Keratinocyte (primary cell): ENCODE results near the gene BNIP3. TPM values are rescaled to one million over a fixed set of nuclear protein-coding genes. Genes with fewer than 3 reads are reported as not detected.

Experiments
- DNase-seq: peaks from one replicate; pipeline ENCODE4 v3.0.0-alpha.2; 2011; ENCODE audit warnings: low read depth, missing footprints, low spot score
- FAIRE-seq: peaks from 2 replicates; lab custom pipeline; 2011; peaks lifted over from hg19 to GRCh38; lab: Jason Lieb, UNC
- H2AFZ ChIP-seq: 2 replicates; pipeline ENCODE4 v1.6.0; 2012; ENCODE audit warnings: low read length, control low read depth, inconsistent platforms; ENCODE audit not compliant: control insufficient read depth
- H3K27ac ChIP-seq: 2 replicates; pipeline ENCODE4 v1.5.1; 2011; ENCODE audit warnings: low read length; ENCODE audit not compliant: control insufficient read depth, insufficient read depth
- H3K27me3 ChIP-seq: 3 replicates; pipeline ENCODE4 v1.6.0; 2011; ENCODE audit warnings: low read length; ENCODE audit not compliant: control insufficient read depth, insufficient read depth; ENCODE audit errors: extremely low read depth
- H3K36me3 ChIP-seq, 2 experiments: 2 replicates in 1 of 2; 3 replicates in 1 of 2; pipeline ENCODE4 v1.5.1; 2011; ENCODE audit warnings: low read length in 2 of 2, mild to moderate bottlenecking in 1 of 2; ENCODE audit not compliant: control insufficient read depth in 2 of 2, insufficient read depth in 2 of 2; ENCODE audit errors: extremely low read depth in 1 of 2
- H3K4me1 ChIP-seq: 3 replicates; pipeline ENCODE4 v1.5.1; 2011; ENCODE audit warnings: low read length; ENCODE audit not compliant: control insufficient read depth, insufficient read depth; ENCODE audit errors: extremely low read depth
- H3K4me2 ChIP-seq: 3 replicates; pipeline ENCODE4 v1.6.0; 2011; ENCODE audit warnings: low read depth, low read length; ENCODE audit not compliant: control insufficient read depth, insufficient read depth; ENCODE audit errors: extremely low read depth
- H3K4me3 ChIP-seq, 3 experiments: fragments of 200-600 bp in 1 of 3; sonication (generic) in 1 of 3; 2 replicates in 2 of 3; 3 replicates in 1 of 3; pipeline ENCODE4 v1.5.1; 2011 to 2016; ENCODE audit warnings: low read length in 3 of 3, mild to moderate bottlenecking in 3 of 3, control low read depth in 2 of 3, inconsistent platforms in 1 of 3, low read depth in 1 of 3, mixed read lengths in 1 of 3, mixed run types in 1 of 3, moderate library complexity in 1 of 3; ENCODE audit not compliant: control insufficient read depth in 2 of 3, insufficient read depth in 2 of 3; ENCODE audit errors: extremely low read depth in 1 of 3
- H3K79me2 ChIP-seq: 2 replicates; pipeline ENCODE4 v1.6.0; 2012; ENCODE audit warnings: low read length; ENCODE audit not compliant: control insufficient read depth, insufficient read depth
- H3K9ac ChIP-seq: 3 replicates; pipeline ENCODE4 v1.6.0; 2011; ENCODE audit warnings: low read length; ENCODE audit not compliant: control insufficient read depth, insufficient read depth; ENCODE audit errors: extremely low read depth
- H3K9me1 ChIP-seq: 3 replicates; pipeline ENCODE4 v1.6.0; 2011; ENCODE audit warnings: low read length; ENCODE audit not compliant: control insufficient read depth, insufficient read depth; ENCODE audit errors: extremely low read depth
- H3K9me3 ChIP-seq: 2 replicates; pipeline ENCODE4 v1.5.1; 2012; ENCODE audit warnings: low read depth, low read length; ENCODE audit not compliant: control insufficient read depth
- H4K20me1 ChIP-seq: 3 replicates; pipeline ENCODE4 v1.6.0; 2011; ENCODE audit warnings: low read length; ENCODE audit not compliant: control insufficient read depth, insufficient read depth; ENCODE audit errors: extremely low read depth
- EZH2 ChIP-seq: IDR thresholded peaks from one replicate; pipeline ENCODE4 v1.6.1; 2012; ENCODE audit warnings: inconsistent platforms, mild to moderate bottlenecking, low read length, moderate library complexity
- dilution Hi-C: fragments of 300-500 bp; cut with MboI; formaldehyde crosslinking; loops from one replicate; pipeline ENCODE4 v1.7.0; 2020; ENCODE audit warnings: low sequenced_read_pairs; ENCODE audit not compliant: extremely low pct_ligation_motif_present
- polyA plus RNA-seq, 5 experiments: library from polyadenylated mRNA; depleted of rRNA in 3 of 5; stranded (reverse) in 3 of 5; stranded (forward) in 1 of 5; unstranded in 1 of 5; fragments of >200 nt; gene quantifications; 1 replicate in 1 of 5; 2 replicates in 3 of 5; 3 replicates in 1 of 5; pipeline versions ENCODE4 v1.2.1 to v1.2.3, GENCODE V29; 2011 to 2012; ENCODE audit warnings: missing spikeins in 2 of 5, low read depth in 1 of 5, low replicate concordance in 1 of 5
- TF ChIP-seq, protein P1 (sequence below), 3 experiments: IDR thresholded peaks in 1 of 3; conservative IDR thresholded peaks in 1 of 3; optimal IDR thresholded peaks in 1 of 3; 2 replicates in 2 of 3; 3 replicates in 1 of 3; pipeline versions ENCODE3 to v1.5.1; 2011; ENCODE audit warnings: low read length in 3 of 3, mild to moderate bottlenecking in 3 of 3, moderate library complexity in 2 of 3, control low read depth in 1 of 3, inconsistent platforms in 1 of 3; ENCODE audit not compliant: insufficient read depth in 2 of 3; ENCODE audit errors: extremely low read depth in 1 of 3

The BNIP3 gene
- polyA plus RNA-seq, 1 donor (not counting 4 experiments of a cell fraction or from before 2014, with no cell fraction given), result 77.9 TPM

- no peak for TF ChIP-seq EZH2
- TF ChIP-seq, protein P1, sequence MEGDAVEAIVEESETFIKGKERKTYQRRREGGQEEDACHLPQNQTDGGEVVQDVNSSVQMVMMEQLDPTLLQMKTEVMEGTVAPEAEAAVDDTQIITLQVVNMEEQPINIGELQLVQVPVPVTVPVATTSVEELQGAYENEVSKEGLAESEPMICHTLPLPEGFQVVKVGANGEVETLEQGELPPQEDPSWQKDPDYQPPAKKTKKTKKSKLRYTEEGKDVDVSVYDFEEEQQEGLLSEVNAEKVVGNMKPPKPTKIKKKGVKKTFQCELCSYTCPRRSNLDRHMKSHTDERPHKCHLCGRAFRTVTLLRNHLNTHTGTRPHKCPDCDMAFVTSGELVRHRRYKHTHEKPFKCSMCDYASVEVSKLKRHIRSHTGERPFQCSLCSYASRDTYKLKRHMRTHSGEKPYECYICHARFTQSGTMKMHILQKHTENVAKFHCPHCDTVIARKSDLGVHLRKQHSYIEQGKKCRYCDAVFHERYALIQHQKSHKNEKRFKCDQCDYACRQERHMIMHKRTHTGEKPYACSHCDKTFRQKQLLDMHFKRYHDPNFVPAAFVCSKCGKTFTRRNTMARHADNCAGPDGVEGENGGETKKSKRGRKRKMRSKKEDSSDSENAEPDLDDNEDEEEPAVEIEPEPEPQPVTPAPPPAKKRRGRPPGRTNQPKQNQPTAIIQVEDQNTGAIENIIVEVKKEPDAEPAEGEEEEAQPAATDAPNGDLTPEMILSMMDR (optimal IDR thresholded peaks at IDR 0.05 in 1 of 3, IDR thresholded peaks at IDR 0.05 in 1 of 3, conservative IDR thresholded peaks at IDR 0.05 in 1 of 3; ENCODE audit: extremely low read depth in 1 of 3, insufficient read depth in 2 of 3, low read length in 3 of 3), result no peak
- H3K9me3 ChIP-seq, result no peaks in the 10 kb centered on the region
- peaks cover 60% of the 10 kb centered on the region for H3K79me2 ChIP-seq
- H3K27ac ChIP-seq, result no peak overlapping the region
- peaks cover 7% of the 10 kb centered on the region for H3K9me1 ChIP-seq
- no peaks in the 10 kb centered on the region for H3K27me3 ChIP-seq
- H3K4me2 ChIP-seq, result no peak overlapping the region
- peaks cover 5% of the 10 kb centered on the region for H3K4me1 ChIP-seq
- dilution Hi-C loops, result no loop called here
- FAIRE-seq (no peak), DNase-seq (no peak)
- H3K36me3 ChIP-seq, result peaks cover 7 to 8% of the 10 kb centered on the region in 2 experiments
- no peak overlapping the region for H3K9ac ChIP-seq
- no peak overlapping the region for H2AFZ ChIP-seq
- no peak overlapping the region for H3K4me3 ChIP-seq
- H4K20me1 ChIP-seq, result peaks cover 8% of the 10 kb centered on the region
Observed at GRCh38 chr10:131978366-131978765, 3.4 kb downstream of the BNIP3 start.

DNA sequence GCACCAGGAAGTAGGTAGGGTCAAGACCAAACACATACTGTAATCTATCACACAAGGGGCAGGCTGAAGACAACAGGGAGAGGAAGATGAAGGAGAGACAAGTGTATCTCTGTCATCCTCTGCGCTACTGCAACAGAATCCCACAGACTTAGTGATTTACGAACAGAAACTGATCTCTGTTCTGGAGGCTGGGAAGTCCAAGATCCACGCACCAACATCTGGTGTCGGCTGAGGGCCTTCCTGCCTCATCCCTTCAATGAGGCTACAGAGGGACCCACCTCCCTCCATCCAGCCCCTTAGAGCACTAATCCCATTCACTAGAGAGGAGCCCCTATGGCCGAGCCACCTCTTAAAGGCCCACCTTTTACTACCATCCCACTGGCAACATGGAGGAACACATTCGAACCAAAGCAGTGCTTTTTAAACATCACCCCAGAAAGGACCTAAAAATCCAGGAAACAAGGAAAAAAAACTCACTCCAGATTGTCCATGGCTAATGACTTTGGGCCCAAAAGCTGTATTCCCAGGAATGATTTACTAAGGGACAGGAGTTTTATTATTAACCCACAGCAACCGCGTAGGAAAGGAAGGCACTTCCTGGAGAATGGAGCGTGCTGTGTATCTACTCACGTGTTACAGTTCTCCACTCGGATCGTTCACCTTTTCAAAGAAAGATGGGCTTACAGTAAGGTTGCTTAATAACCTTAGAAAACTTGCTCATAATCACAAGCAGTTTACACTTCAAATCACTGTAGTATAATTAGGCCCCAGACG lies 4.2 kb downstream of the BNIP3 start:
- Histone ChIP-seq H4K20me1 (peaks cover 8% of the 10 kb centered on the region), H3K9me1 (peaks cover 7% of the 10 kb centered on the region), H3K4me2 (no peak overlapping the region), H3K9me3 (no peaks in the 10 kb centered on the region), H2AFZ (no peak overlapping the region), H3K4me1 (peaks cover 5% of the 10 kb centered on the region), H3K27ac (no peak overlapping the region), H3K9ac (no peak overlapping the region), H3K36me3 (peaks cover 8 to 11% of the 10 kb centered on the region in 2 experiments), H3K4me3 (no peak overlapping the region), H3K79me2 (peaks cover 64% of the 10 kb centered on the region), H3K27me3 (no peaks in the 10 kb centered on the region)
- dilution Hi-C loops, result no loop called here
- TF ChIP-seq, protein P1 (optimal IDR thresholded peaks at IDR 0.05 in 1 of 3, IDR thresholded peaks at IDR 0.05 in 1 of 3, conservative IDR thresholded peaks at IDR 0.05 in 1 of 3; ENCODE audit: extremely low read depth in 1 of 3, insufficient read depth in 2 of 3, low read length in 3 of 3), result no peak
- no peak for TF ChIP-seq EZH2
- no peak for DNase-seq
- no peak for FAIRE-seq
